Measurements from ENCODE around the gene SHROOM4.

GRCh38 chrX:50787099-50787498 is 26.9 kb downstream of the SHROOM4 start:
- TF ChIP-seq MTA2 (IDR thresholded peaks at IDR 0.05; ENCODE audit: low read depth) (no peak), POLR2AphosphoS5 (IDR thresholded peaks at IDR 0.05; ENCODE audit: control insufficient read depth, insufficient read depth, low read depth, low read length) (no peak), ZNF707 (CRISPR knock-in tag; conservative IDR thresholded peaks at IDR 0.05) (no peak), ZNF76 (CRISPR knock-in tag; IDR thresholded peaks at IDR 0.05; ENCODE audit: borderline replicate concordance) (no peak), EZH2 (IDR thresholded peaks at IDR 0.05; ENCODE audit: borderline replicate concordance, low read depth, low read length) (no peak), ATF3 (IDR thresholded peaks at IDR 0.05) (no peak), ATF3 (CRISPR knock-in tag; conservative IDR thresholded peaks at IDR 0.05) (no peak), POU5F1 (IDR thresholded peaks at IDR 0.05; ENCODE audit: borderline replicate concordance, low read depth, low read length, partially characterized antibody) (no peak), ZNF507 (tag; conservative IDR thresholded peaks at IDR 0.05) (no peak), FOXO4 (CRISPR knock-in tag; IDR thresholded peaks at IDR 0.05) (no peak)

Measured in K562 (cell line).